HFFc6 (cell line): ENCODE results near the gene SUGCT. TPM values are rescaled to one million over a fixed set of nuclear protein-coding genes. Genes with fewer than 3 reads are reported as not detected.

Experiments used
- DNase-seq: peaks from one replicate; pipeline ENCODE4 v3.0.0-alpha.2; 2018
- H3K27ac Mint-ChIP-seq: 2 replicates; pipeline ENCODE4 v1.8.0; 2020; ENCODE audit warnings: mild to moderate bottlenecking, mixed read lengths
- H3K27me3 Mint-ChIP-seq: 2 replicates; pipeline ENCODE4 v1.8.0; 2021; ENCODE audit warnings: mild to moderate bottlenecking, moderate library complexity, mixed read lengths; ENCODE audit not compliant: insufficient read depth
- H3K36me3 Mint-ChIP-seq: 2 replicates; pipeline ENCODE4 v1.8.0; 2021; ENCODE audit warnings: low read depth, mixed read lengths
- H3K4me1 Mint-ChIP-seq: 2 replicates; pipeline ENCODE4 v1.8.0; 2020; ENCODE audit warnings: low read depth, mixed read lengths
- H3K4me3 Mint-ChIP-seq: 2 replicates; pipeline ENCODE4 v1.8.0; 2020; ENCODE audit warnings: mild to moderate bottlenecking, moderate library complexity, mixed read lengths
- H3K9me3 Mint-ChIP-seq: 2 replicates; pipeline ENCODE4 v1.8.0; 2020; ENCODE audit warnings: mild to moderate bottlenecking, mixed read lengths
- total RNA-seq, 6 experiments: library from RNA; stranded (reverse); fragmentation: NEBNext Ultra II Directional; extraction: Animal tissue kit (Norgen Biotek cat#: 25700); gene quantifications; 2 replicates in 1 of 6; 3 replicates in 5 of 6; pipeline ENCODE4 v1.2.3, GENCODE V29; 2021
- TF ChIP-seq, protein P1 (sequence below): fragments of 200-600 bp; sonication (generic); IDR thresholded peaks from 2 replicates; pipeline ENCODE4 v1.5.0; 2021; ENCODE audit warnings: antibody characterized with exemption, mild to moderate bottlenecking

Gene SUGCT
- total RNA-seq, 6 experiments from 2014 or later, result 12.9 to 20.1 (median 17.1) TPM

- Mint-ChIP-seq H3K4me3 (no peak overlapping the region), H3K4me1 (peaks cover 19% of the 10 kb centered on the region), H3K27ac (no peak overlapping the region), H3K27me3 (no peaks in the 10 kb centered on the region), H3K36me3 (no peaks in the 10 kb centered on the region), H3K9me3 (no peaks in the 10 kb centered on the region)
- TF ChIP-seq, protein P1, sequence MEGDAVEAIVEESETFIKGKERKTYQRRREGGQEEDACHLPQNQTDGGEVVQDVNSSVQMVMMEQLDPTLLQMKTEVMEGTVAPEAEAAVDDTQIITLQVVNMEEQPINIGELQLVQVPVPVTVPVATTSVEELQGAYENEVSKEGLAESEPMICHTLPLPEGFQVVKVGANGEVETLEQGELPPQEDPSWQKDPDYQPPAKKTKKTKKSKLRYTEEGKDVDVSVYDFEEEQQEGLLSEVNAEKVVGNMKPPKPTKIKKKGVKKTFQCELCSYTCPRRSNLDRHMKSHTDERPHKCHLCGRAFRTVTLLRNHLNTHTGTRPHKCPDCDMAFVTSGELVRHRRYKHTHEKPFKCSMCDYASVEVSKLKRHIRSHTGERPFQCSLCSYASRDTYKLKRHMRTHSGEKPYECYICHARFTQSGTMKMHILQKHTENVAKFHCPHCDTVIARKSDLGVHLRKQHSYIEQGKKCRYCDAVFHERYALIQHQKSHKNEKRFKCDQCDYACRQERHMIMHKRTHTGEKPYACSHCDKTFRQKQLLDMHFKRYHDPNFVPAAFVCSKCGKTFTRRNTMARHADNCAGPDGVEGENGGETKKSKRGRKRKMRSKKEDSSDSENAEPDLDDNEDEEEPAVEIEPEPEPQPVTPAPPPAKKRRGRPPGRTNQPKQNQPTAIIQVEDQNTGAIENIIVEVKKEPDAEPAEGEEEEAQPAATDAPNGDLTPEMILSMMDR, result no peak
- no peak for DNase-seq
Measured at GRCh38 chr7:40549372-40550039, 414.7 kb downstream of the SUGCT start.

- Mint-ChIP-seq H3K36me3 (no peaks in the 10 kb centered on the region), H3K27ac (no peak overlapping the region; the same call in 1 of the 2 replicates), H3K4me3 (peak overlapping the region; percentile 53)
Measured at GRCh38 chr7:40551685-40552576, 417.1 kb downstream of the SUGCT start.

GRCh38 chr7:40560672-40561071 lies 425.9 kb downstream of the SUGCT start:
- H3K9me3 Mint-ChIP-seq, result no peaks in the 10 kb centered on the region; the same call in 1 of the 2 replicates
- DNase-seq, result no peak
- no peaks in the 10 kb centered on the region; the same call in 1 of the 2 replicates for H3K27me3 Mint-ChIP-seq
- TF ChIP-seq, protein P1, result no peak
- H3K27ac Mint-ChIP-seq, result no peak overlapping the region
- no peaks in the 10 kb centered on the region for H3K4me1 Mint-ChIP-seq
- no peak overlapping the region for H3K4me3 Mint-ChIP-seq
- H3K36me3 Mint-ChIP-seq, result peaks cover 5% of the 10 kb centered on the region; the same call in 1 of the 2 replicates

More at GRCh38 chr7:40551685-40552576, 417.1 kb downstream of the SUGCT start:
- TF ChIP-seq, protein P1, result no peak
- DNase-seq, result peak; percentile 74
- peaks cover 3% of the 10 kb centered on the region for H3K4me1 Mint-ChIP-seq
- no peaks in the 10 kb centered on the region; the same call in 1 of the 2 replicates for H3K27me3 Mint-ChIP-seq
- no peaks in the 10 kb centered on the region for H3K9me3 Mint-ChIP-seq

- H3K4me3 Mint-ChIP-seq, result no peak overlapping the region
- peaks cover 7% of the 10 kb centered on the region for H3K4me1 Mint-ChIP-seq
- no peak for DNase-seq
- no peaks in the 10 kb centered on the region; the same call in 1 of the 2 replicates for H3K27me3 Mint-ChIP-seq
- TF ChIP-seq, protein P1, result no peak
- H3K36me3 Mint-ChIP-seq, result peaks cover 5% of the 10 kb centered on the region; the same call in 1 of the 2 replicates
- no peaks in the 10 kb centered on the region for H3K9me3 Mint-ChIP-seq
- H3K27ac Mint-ChIP-seq, result no peak overlapping the region
Measured at GRCh38 chr7:40566879-40567278, 432.1 kb downstream of the SUGCT start.

- H3K4me3 Mint-ChIP-seq, result no peak overlapping the region
- DNase-seq, result no peak
- peaks cover 26% of the 10 kb centered on the region for H3K4me1 Mint-ChIP-seq
- TF ChIP-seq, protein P1, result no peak
- H3K27me3 Mint-ChIP-seq, result no peaks in the 10 kb centered on the region; the same call in 1 of the 2 replicates
- H3K9me3 Mint-ChIP-seq, result no peaks in the 10 kb centered on the region
- no peaks in the 10 kb centered on the region for H3K36me3 Mint-ChIP-seq
- H3K27ac Mint-ChIP-seq, result no peak overlapping the region
Measured at GRCh38 chr7:40569326-40569725, 434.5 kb downstream of the SUGCT start.
